NCI-H1694 treated with DMSO at 0.1 percent for 48 hours (cell line): Measurements from ENCODE around the gene STK39.
"Not testable (repeated sequence)": the region's sequence is repeated elsewhere in the genome, so short reads cannot be mapped to it uniquely, and the experiment has no call there.

Experiments used
- DNase-seq: peaks from one replicate; lab custom pipeline; 2025; lab: John Stamatoyannopoulos, UW

Gene STK39

DNA sequence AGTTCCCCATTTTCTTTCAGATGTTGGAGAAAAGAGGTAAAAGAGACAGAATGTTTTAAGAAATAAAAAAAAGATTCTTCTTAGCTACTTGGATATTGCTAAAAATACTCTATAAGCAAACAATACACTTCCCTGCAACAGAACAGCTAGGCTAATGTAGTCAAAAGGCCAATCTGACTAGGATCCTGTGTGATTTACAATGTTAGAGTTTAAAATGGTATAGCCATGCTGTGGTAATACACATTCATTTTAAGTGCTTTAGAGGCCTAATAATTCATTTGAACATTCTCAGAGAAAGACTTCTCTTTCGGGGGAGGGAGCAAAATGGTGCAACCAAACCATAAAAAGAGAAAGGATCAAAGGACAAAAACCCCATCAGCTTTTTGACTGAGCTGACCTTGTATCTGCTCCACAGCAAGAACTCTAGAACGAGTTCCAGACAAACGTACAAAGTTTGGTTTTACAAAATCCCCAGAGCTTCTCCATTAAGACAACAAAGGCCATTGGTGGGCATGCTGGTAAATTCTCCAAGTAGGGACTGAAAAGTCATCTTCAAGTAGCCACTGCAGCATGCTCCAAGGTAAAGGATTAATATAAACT lies 200.2 kb downstream of the STK39 start:
- DNase-seq = no peak

DNA sequence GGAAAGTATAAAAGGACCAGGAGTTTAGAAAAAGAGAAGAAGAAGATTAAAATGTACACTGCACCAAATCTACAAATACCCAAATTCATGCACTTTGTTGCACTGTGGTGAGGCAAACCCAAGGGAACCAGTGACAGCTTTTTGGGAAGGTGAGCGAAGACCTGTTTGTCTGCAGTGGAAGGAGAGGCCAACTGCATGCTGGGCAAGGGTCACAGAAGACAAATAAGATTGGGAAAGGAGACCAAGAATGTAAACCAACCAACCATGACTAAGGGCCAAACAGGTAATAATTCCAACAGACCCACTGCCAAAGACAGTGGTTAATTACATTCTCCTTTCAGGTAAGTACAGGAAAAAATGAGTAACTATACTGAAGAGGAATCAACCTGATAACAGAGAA lies 202.8 kb downstream of the STK39 start:
- no peak for DNase-seq

DNA sequence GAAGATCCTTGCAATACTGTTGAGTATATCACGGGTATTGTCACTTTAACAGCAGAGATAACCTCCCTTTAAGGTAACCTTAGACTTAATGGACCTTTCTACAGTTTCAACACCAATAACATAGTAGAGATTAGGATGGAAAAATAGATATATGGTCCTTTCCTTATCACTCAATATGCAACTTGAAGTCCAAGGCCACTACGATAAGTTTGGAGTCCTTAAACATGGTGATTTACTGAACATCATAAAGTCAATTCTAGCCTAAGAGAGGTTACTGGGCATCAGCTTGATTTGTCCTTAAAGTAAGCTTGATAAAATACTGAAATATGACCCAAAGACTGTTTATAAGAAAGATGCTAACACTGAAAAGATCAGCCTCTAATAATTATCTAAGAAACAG lies 203.2 kb downstream of the STK39 start:
- no peak for DNase-seq

DNA sequence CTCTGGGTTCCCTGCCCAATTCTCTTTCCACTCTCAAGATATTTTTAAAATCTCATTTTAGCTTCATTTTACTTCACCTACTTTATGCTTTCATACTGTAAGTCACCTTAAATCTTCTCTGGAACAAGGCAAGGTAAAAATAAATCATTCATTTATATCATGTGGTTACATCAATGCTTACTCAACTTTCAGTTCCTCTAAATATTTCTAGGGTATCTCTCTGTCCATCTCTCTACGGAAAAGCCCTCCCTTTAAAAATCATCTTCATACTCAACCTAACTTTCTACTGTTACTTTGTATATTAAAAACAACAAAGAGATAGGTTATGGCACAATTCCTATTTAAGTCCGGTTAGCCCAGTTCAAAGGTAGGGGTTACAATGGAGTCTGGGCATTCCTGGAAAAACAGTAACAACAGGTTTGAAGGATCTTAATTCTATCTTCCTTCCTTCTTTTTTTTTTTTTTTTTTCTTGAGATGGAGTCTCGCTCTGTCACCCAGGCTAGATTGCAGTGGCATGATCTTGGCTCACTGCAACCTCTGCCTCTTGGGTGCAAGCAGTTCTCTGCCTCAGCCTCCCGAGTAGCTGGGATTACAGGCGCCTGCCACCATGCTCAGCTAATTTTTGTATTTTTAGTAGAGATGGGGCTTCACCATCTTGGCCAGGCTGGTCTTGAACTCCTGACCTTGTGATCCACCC lies 205.1 kb downstream of the STK39 start:
- DNase-seq = not testable (repeated sequence)

DNA sequence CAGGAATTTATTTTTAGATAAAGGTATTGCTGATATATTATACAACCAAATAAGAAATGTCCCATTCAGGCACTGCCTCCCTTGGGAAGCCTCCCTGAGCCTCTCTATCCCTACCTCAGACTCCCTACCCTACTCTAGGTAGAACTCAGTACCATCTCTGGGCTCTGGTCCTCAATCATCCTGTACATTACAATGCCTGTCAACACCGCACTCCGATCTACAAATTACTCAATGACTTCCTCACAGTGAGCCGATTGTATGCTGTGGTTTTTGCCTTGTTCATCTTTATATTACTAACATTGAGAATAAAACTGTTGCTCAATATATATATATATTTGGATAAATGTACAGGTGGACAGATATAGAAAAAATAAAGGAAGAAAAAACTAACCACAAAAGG lies 207.5 kb downstream of the STK39 start:
- no peak for DNase-seq

DNA sequence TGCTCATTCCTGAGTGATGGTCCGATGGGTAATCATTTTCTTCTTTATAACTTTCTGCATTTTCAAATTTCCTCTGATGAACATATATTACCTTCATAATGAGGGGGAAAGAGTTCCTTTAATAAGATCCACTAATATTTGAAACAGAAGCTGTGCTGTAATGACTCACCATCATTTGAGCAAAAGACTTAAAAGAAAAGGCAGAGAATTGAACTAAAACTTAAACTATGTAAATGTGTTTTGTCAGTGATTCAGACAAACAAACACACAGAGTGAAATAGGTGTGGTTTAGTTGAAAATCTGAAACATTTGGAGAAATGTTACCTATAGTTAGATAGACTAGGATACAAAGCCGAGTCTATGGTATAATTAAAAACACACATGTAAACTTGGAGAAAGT lies 209.6 kb downstream of the STK39 start:
- DNase-seq = no peak

DNA sequence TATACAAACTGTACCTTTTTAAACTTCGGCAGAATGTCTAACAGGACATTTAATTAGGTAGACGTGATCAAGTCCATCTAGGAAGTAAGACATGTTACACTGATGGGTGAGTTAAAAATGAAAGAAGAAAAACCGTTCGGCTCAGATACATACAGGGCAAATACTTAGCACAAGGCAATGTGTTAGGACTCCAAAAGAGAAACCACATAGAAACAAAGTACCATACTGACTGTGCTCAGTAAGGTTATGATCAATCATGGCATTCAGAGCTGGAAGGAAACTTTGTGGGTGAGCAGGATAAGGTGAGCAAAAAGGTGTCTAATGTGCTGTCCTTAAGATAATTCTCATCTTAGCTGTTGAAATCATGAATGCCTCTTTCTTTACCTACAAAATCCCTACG lies 211.9 kb downstream of the STK39 start:
- no peak for DNase-seq

DNA sequence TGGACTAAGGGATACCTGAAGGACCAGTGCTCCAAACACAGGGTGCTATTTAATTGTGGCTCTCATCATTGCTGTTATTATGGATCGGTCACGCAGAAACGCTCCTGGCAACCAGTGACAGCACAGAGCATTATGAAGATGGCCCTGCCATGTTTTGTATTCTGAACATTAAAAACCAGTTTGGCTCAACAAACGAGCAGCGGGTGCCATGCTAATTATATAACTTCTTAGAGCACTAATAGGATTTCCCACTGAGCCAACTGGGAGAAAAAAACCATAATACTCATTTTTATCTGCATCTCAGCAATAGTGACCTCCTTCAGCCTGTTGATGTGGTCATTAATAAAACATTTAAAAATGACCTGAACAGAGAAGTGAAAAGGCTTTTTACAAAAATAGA lies 212.8 kb downstream of the STK39 start:
- no peak for DNase-seq

DNA sequence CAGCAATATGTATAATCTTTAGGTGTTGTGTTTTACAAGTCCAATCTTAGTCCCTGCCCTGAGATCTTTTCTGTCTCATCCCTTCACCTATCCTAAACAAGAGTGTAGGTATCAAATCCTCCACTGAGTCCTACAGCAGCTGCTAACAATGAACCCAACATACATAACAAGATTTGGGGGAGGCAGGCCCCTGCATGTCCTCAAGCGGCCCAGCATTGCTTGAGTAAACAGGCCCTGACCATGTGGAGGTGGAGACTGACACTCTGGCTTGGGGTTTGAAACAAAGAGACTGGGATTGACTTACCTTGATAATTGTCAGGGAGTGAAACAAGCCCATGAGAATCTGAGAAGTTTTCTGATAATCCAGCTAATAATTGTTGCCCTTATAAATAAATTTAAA lies 213.4 kb downstream of the STK39 start:
- DNase-seq = no peak

DNA sequence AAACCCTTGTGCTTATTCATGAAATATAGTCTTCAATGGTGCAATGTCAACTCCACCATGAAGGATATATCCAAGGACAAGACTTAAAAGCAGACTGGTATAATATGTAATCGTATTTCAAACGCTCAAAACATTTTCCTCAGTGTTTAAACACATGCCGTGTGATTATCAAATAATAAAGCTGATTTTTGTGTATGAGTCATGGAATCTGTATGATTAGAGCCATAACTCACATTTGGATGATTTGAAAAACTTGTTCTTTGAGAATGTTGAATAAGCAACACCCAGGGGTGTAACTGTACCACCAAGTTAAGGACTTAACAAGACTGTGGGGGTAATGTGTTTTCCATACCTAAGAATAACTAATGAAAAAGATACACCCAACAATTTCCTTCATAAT lies 215.3 kb downstream of the STK39 start:
- no peak for DNase-seq

DNA sequence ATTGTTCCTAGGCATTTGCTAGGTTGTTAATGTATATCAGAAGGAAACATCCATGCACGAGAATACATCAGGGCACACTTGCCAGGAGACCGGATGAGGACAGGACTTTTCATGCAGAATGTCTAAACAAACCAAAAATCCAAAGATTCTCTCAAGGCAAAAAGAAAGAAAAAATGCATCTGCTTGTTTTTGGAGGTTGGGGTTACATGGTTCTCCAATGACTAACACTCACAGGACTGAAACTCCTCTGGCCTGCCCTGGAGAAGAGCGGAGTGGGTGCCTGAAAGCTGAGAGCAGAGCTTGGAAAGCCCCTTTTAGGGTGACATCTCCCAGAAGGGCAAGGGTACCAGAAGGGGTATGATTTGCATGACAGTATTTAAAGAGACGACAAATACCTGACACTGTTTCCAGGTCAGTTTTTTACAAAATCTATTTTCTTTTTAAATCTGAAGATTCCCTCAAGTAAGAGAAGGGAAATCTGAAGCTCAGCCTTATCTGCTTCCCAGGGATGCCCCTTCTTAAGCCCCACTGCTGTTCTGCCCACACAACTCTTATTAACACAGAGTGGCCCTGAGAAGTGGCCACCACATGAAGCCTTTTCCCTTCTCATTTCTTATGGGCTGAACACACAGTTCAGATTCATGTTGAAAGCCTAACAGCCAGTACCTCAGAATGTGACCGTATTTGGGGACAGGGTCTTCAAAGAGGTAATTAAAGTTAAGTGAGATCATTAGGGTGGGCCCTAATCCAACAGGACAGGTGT lies 216.4 kb downstream of the STK39 start:
- no peak for DNase-seq

DNA sequence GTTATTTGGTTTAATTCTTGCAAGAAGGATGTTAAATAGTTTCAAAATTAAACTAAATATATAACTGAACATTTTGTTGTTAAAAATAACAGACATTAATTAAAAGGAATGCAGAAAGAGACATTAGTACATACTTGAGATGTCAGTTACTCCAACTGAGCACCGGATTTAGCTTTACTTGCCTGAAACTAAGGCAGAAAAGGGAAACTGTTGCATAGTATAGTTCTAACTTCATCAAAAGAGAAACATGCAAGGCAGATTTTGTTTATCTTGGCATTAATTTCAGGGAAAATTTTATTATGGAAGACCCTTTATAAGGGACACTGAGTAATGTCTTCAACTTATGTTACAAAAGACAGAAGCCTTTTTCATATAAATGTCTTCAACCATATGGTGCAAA lies 218.3 kb downstream of the STK39 start:
- no peak for DNase-seq

DNA sequence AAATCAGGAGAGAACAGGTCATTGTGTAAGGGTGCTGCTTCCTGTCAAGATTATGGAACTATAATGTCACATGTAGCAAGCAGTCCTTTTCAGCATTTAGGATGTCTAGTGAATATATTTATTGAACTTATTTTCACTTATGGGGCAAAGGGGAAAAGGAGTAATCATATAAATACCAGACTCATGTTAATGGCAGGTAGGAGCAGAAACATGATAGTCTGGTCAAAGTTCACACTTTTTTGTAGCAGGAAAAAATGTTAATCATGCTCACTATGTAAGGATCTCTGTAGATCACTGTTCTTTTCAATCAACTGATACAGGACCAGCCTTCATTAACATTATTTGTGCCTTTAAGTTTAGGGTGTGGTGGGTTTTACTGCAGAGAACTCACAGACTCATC lies 219.0 kb downstream of the STK39 start:
- no peak for DNase-seq

DNA sequence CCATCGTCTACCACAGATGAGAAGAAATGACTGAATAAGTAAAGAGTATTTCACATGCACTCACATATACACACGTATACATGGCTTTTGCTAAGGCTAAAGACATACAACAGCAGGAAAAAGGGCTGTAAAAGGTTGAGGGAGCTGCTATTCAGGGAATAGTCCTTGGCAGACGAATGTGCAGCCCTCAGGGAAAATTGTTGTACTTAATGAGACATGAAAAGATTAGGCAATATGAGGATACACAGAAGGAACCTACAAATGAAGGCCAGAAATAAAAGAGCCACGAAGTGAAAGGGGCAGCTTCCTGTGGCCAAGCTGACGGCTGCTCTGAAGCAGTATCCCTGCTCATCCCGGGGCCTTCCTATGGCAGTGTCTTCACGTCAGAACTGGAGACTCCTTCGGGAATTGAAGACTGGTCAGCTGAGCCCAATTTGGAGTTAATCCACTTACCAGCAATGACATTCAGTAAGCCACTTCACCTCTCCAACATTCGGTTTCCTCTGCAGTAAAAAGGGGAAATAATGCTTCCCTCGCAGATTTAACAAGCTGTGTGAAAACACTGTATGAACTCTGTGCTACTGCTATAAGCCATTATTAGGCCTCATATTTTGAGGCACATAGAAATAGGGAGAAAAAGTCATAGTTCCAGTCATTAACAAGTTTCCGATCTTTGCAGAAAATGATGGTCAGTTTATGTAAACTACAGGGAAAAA lies 221.8 kb downstream of the STK39 start:
- no peak for DNase-seq

DNA sequence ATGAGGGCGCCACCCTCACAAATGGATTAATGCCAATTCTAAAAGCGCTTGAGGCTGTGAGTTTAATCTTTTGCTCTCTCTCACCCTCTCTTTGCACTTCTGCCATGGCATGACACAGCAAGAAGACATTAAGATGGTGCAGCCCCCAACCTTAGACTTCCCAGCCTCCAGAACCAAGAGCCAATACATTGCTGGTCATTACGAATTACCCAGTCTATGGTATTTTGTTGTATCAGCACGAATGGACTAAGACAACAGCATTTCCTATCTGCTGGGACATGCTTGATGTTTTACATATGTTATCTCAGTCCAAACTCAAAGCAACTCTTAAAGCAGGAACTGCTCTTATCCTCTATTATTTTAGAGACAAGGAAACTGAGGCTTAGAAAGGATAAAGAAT lies 222.9 kb downstream of the STK39 start:
- no peak for DNase-seq

DNA sequence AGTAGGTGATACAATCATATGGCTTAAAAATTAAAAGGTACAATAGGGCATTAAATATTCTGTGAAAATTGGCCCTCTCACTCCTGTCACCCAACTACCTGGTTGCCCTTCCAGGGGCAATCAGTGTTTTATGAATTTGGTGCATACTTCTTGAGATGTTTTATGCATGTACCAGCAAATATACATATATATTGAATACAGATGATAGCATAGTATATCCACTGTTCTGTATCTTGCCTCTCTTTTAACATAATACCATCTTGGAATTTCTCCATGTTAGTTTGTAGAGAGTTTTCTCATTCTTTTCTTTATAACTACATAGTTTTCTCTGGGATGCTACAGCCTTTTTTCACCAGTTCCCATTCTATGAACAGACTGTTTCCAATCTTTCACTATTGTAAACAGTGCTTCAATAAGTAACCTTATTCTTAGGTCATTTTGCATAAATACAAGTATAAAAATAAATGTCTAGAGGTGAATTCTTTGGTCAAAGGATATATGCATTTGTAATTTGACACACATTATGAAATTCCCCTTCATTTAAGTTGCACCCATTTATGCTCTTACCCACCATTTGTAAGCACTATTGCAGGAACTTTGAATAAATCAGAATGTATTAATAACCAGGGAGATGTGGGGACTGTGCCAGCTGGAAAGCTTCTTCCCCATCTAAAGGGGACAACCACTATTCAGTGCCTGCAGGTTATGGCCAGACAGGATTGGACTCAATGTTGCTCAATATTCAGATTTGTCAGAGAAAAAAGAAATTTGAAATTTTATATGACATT lies 225.4 kb downstream of the STK39 start:
- no peak for DNase-seq

DNA sequence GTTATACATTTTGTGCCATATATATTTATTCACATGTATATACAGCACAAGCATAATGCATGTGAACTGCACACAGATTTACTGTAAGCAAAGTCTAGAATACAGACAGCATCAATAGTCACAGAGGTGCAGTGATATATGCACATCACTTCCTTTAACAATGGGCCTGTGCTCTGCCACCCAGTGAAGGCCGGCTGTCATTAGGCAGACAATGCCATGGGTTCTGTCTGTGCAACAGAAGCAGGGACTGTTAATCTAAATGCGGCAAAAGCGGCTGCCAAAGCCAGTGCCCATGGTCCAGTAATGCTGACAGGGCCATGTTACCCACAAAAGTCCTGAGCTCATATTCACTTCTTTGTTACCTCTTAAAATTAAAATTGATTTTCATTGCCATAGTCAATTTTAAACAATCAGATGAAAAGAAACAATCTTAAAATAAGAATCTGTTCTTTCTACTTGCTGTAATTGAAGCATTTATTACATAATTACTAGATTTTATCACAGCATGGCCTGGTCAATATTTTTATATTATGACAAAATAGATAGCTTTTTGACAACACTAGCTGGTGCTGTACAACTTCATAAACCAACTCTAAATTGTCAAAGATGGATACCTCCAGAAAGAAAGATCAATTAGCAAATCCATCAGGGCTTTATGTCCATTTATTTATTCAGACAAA lies 232.0 kb downstream of the STK39 start:
- DNase-seq = no peak

DNA sequence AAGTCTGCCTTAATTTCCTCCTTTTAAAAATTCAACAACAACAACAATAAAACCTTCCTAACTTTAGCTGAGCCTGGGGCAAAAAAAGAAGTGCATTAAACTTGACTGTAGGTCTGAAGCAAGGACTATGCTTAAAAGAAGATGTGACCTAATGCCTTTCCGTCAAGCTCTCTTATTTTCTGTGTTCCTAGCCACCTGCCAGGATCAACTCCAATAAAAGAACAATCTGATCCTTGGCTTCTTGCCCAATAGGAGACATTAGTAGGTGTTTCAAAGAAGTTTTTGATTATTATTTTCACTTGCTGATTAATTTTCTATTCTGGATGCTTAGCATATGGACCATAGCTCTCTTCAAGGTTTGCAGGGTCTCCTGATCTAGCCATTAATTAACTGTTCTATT lies 237.5 kb downstream of the STK39 start:
- no peak for DNase-seq

DNA sequence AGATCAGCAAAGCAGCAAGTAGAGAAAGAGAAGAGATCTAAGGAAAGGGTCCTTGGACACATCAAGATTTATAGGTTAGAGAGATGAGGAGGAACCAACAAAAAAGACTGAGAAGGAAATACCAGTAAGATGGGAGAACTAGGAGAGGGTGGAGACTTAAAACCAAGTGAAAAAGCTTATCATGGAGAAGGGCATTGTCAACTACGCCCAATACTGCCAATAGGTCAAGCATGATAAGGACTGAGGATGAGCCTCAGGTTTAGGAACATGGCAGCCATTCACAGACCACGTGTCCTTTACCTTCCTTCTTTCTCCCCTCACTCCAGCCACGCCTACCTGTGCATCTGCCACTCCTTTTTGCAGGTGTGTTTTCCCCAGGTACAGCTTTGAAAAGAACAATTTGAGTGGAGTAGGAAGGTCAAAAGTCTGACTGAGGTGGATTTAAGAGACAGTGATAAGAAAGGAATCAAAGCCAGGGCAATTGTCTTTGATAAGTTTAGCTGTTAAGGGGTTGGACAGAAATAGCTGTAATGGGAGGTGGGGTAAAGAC lies 238.7 kb downstream of the STK39 start:
- no peak for DNase-seq

DNA sequence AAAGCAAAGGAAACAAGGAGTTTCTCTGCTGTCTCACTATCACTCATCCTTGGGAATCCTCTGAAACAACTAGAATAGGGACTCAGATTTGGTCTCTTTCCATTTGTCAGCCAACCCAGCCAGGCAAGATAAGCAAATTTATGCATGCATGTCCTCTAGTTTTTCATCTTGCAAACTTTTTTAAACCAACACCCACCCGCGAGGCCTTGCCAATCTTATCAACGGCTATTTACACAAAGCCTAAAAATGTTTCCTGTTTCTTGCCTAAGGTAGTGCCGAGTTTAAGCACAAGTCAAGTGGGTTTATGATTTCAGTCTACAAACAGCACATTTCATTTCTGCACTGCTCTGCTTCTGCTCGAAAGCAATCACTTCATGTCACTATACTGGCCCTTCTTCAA lies 240.9 kb downstream of the STK39 start:
- no peak for DNase-seq

DNA sequence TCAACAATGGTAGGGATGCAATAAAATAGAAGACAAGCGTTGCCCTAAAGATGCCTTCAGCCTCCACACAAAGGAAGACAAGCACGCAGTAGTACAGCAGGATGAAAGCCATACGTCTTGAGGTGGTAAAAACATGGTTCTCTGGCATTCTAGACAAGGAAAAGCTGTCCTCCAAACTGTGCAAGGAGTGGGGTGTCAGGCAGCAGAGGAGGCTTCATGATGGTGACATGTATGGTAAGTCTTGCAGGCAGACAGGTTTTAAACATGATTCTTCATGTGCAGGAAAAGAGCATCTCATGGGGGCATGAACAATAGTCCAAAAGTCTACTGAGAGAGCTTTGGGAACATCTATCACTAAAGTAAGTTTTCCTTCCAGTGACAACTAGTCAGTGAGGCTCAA lies 241.8 kb downstream of the STK39 start:
- no peak for DNase-seq
